ENCODE data around the gene KPNB1.

The KPNB1 gene

GRCh38 chr17:47696717-47697642, 47.3 kb downstream of the KPNB1 start:
- no peak for DNase-seq (ENCODE audit: low read depth, low spot score)

DNA sequence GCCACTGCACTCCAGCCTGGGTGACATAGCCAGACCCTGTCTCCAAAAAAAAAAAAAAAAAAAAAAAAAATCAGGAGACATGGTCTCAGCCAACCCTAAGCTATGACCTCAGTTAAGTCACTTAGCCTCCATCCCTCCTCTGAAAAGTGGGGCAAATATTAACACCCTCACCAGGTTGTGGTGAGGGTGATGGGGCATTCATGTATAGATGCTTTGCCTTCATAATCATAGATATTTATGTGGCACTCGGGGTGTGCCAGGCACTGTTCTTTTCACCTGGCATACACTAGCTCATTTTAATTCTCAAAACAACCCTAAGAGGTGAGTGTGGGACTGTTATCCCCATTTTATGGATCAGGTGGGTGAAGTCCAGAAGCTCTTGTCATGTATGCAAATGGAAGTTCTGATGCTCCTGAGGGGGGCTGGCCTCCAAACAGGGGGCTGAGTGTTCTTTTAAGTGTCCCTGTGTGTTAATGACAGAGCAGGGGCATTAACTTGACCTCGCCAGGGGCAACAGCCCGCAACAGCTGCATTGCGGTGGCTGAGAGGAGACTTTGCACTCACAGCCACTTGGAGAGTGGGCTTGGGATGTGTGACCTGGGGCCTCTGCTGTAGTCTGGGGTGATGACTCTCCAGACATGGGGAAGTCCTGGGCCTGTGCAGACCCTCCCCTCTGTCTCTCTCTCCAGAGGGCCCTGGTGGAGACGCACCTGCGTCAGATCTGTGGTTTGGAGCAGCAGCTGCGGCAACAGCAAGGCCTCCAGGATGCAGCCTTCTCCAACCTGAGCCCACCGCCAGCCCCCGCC, 48.4 kb downstream of the KPNB1 start:
- DNase-seq (ENCODE audit: low read depth, low spot score) = no peak

GRCh38 chr17:47698749-47699535, 49.2 kb downstream of the KPNB1 start:
- no peak for DNase-seq (ENCODE audit: low read depth, low spot score)

GRCh38 chr17:47699536-47699840, 49.8 kb downstream of the KPNB1 start:
- DNase-seq (ENCODE audit: low read depth, low spot score) = no peak

GRCh38 chr17:47700471-47701449, 51.0 kb downstream of the KPNB1 start:
- DNase-seq (ENCODE audit: low read depth, low spot score) = no peak

GRCh38 chr17:47701608-47702007, 51.9 kb downstream of the KPNB1 start:
- DNase-seq (ENCODE audit: low read depth, low spot score) = no peak

- DNase-seq (ENCODE audit: low read depth, low spot score) = no peak
Measured at GRCh38 chr17:47702391-47702995, 52.8 kb downstream of the KPNB1 start.

DNA sequence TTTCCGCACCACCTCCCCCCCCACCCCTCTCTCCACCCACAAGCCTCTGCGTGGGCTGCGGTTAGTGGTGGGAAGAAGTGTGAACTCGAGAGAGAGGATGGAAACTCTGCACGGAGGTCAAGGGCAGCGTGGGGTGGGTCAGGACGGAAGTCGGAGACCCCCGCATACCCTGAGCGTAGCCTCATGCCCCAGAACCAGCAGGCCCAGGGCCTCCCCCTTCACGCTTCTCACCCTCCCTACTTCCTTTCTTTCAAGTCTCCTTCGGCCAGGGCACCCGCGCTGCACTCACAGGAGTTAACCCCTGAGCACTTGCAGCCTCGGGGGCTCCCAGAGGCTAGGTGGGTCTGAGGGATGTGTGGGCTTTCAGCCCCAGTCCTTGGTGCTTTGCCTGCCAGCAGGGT, 53.5 kb downstream of the KPNB1 start:
- no peak for DNase-seq (ENCODE audit: low read depth, low spot score)

- no peak for DNase-seq (ENCODE audit: low read depth, low spot score)
Measured at GRCh38 chr17:47703671-47704070, 54.0 kb downstream of the KPNB1 start.

- DNase-seq (ENCODE audit: low read depth, low spot score) = no peak
Measured at GRCh38 chr17:47704116-47704515, 54.4 kb downstream of the KPNB1 start.

DNA sequence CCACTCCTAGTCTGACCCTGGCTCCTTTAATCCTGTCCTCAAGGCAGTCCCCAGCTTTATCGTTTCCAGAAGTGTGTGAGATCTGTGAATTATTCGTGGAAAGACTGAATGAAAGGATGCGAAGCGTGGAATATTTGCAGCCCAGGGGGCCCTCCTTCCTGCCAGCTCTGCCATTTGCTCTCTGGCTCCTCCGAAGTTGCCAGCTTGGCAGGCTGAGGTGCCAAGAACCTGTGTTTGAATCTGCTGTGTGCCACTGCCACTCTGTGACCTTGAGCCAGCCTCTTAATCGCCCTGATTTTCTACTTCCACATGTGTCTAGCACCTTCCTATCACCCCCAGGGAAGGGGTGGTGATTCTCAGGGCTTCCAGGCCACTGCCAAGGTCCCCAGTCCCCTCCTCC, 55.0 kb downstream of the KPNB1 start:
- DNase-seq (ENCODE audit: low read depth, low spot score) = no peak

DNA sequence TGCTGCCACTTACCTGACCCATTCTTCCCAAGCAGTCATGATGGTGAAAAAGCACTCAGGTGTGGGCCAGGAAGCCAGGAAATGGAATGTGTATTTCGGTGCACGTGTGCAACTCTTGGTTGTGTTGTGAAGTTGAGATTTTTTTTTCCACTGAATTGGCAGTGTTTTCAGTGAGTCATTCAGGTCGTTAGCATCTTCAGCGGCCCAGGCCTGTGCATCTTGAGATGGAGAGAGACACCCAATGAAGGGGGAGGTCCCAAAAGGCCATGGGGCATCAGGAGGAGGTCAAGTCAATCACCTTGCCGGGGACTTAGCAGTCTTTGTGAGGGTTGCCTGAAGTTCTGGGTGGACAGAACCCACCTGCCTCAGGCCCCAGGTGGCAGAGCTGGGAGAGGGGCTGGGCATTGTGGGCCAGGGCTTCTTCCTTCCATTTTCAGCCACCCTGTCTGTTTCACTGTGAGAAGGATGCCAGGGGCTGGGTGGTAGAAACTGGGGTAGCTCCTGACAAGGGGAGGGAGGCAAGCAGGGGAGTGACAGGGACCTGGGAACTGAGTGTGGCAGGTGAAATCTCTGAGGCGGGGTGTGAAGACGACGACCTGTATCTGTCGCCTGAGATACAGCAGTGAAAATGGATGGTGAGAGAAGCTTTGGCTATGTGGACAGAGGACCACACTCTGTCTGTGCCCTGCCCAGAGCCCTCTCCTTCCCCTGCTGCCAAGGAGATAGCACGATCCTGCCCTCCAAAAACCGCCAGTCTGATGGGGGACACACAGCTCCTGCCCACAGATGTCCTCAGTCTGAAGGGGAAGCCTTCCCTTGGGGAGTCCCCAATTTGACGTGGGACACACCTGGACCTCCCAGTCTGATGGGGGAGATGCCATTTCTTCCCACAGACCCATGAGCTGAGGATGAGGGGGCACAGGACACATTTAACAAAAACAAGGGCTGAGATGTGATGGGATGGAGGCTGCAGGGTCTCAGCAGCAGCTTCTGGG, 56.1 kb downstream of the KPNB1 start:
- no peak for DNase-seq (ENCODE audit: low read depth, low spot score)

DNA sequence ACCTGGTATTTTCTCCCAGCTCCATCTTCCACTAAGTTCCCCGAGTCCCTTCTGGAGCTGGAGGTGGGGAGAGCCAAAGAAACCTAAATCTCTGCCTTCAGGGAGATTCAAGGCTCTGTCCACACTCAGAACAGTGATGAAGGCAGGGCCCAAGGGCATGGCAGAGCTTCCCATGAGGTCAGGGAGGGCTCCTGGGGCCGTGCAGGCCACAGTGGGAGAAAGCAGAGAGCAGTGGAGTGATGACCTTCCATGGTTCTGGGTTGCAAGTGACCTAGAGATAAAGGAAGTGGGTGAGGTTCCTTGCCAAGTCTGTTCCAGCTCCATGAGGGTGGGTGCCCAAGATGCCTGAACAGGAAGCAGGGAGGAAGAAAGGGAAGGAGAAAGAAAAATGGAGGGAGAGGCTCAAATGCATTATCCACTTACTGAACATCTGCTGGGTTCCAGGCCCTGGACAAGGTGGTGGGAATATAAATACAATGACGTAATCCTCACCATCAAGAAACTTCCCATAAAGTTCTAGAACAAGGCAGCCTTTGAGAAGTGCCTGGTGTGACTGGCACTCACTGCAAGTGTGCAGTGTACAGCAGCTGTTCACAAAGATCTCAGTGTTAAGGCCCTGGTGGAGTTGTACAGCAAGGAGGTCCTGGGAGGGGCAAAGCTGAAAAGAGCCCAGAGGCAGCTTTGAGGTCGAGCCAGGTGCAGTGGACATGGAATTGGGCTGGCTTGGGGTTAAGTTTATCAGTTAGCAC, 57.5 kb downstream of the KPNB1 start:
- no peak for DNase-seq (ENCODE audit: low read depth, low spot score)

DNA sequence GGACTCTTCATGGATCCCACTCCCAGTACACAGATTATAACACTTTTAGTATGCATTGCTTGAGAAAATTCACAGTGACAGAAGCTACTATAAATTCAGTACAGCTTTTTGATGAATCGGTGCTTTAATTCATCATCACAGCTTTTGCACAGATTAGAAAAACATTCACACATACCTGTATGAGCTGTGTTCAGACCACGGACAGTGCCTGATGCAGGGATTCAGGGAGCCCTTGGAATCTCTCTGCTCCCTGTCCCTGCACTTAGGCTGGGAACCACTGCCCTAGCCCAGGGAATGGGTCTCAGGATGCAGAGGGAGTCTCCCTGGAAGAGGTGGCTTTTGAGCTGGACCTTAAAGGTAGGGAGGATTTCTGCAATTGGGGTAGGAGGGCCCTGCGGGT, 58.2 kb downstream of the KPNB1 start:
- DNase-seq (ENCODE audit: low read depth, low spot score) = no peak

GRCh38 chr17:47708312-47708863, 58.7 kb downstream of the KPNB1 start:
- no peak for DNase-seq (ENCODE audit: low read depth, low spot score)

- no peak for DNase-seq (ENCODE audit: low read depth, low spot score)
Measured at GRCh38 chr17:47708864-47709541, 59.3 kb downstream of the KPNB1 start.

DNA sequence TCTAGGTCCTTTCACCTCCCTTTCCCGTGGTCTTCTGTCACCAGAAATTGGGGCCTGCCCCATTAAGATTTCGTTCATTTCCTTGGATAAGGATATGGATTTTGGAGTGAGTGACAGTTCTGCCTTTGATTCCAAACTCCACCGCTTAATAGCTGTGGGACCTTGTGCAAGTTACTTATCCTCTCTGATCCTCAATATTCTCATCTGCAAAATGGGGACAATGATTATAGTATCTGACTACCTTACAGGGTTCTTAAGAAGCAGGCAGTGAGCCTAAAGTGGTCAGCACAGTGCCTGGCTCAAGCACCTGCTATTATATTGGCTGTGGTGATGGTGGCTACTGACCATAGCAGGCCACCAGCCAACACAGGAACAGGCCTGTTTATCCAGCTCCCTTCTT, 59.9 kb downstream of the KPNB1 start:
- DNase-seq (ENCODE audit: low read depth, low spot score) = no peak

Measured in iPS DF 19.7 (cell line).